ENCODE data around the gene PSMD4.

Gene PSMD4

GRCh38 chr1:151238467-151238739 lies 16.1 kb upstream of the PSMD4 start:
- no peak overlapping the region for H3K4me3 ChIP-seq (ENCODE audit: low read depth in 1 of 5, low read length in 5 of 5)
- H3K4me1 ChIP-seq (ENCODE audit: control insufficient read depth in 5 of 5, insufficient read depth in 5 of 5, low read length in 5 of 5), result no peaks in the 10 kb centered on the region
- H3K36me3 ChIP-seq (ENCODE audit: control insufficient read depth in 5 of 5, insufficient read depth in 5 of 5, low read length in 5 of 5), result peaks cover 50 to 94% (median 90%) of the 10 kb centered on the region in 5 donors
- H3K27me3 ChIP-seq (ENCODE audit: control insufficient read depth in 5 of 5, insufficient read depth in 4 of 5, low read length in 5 of 5), result no peaks in the 10 kb centered on the region
- peak overlapping the region; percentile 11 for H3K27ac ChIP-seq (ENCODE audit: low read depth, low read length)
- no peaks in the 10 kb centered on the region for H3K9me3 ChIP-seq (ENCODE audit: control insufficient read depth in 5 of 5, low read length in 5 of 5)
- H3K9ac ChIP-seq (ENCODE audit: low read length in 5 of 5), result no peak overlapping the region

GRCh38 chr1:151242442-151242841 lies 12.1 kb upstream of the PSMD4 start:
- Histone ChIP-seq H3K9ac (ENCODE audit: low read length in 5 of 5) (no peak overlapping the region), H3K27me3 (ENCODE audit: control insufficient read depth in 5 of 5, insufficient read depth in 4 of 5, low read length in 5 of 5) (no peaks in the 10 kb centered on the region), H3K4me3 (ENCODE audit: low read depth in 1 of 5, low read length in 5 of 5) (no peak overlapping the region), H3K36me3 (ENCODE audit: control insufficient read depth in 5 of 5, insufficient read depth in 5 of 5, low read length in 5 of 5) (peaks cover 47 to 92% (median 89%) of the 10 kb centered on the region in 5 donors), H3K4me1 (ENCODE audit: control insufficient read depth in 5 of 5, insufficient read depth in 5 of 5, low read length in 5 of 5) (no peaks in the 10 kb centered on the region), H3K27ac (ENCODE audit: low read depth, low read length) (no peak overlapping the region), H3K9me3 (ENCODE audit: control insufficient read depth in 5 of 5, low read length in 5 of 5) (no peaks in the 10 kb centered on the region)

- Histone ChIP-seq H3K9ac (ENCODE audit: low read length in 5 of 5) (no peak overlapping the region), H3K27ac (ENCODE audit: low read depth, low read length) (no peak overlapping the region), H3K9me3 (ENCODE audit: control insufficient read depth in 5 of 5, low read length in 5 of 5) (no peaks in the 10 kb centered on the region), H3K4me1 (ENCODE audit: control insufficient read depth in 5 of 5, insufficient read depth in 5 of 5, low read length in 5 of 5) (no peaks in the 10 kb centered on the region), H3K36me3 (ENCODE audit: control insufficient read depth in 5 of 5, insufficient read depth in 5 of 5, low read length in 5 of 5) (peaks cover 43 to 91% (median 89%) of the 10 kb centered on the region in 5 donors), H3K4me3 (ENCODE audit: low read depth in 1 of 5, low read length in 5 of 5) (no peak overlapping the region), H3K27me3 (ENCODE audit: control insufficient read depth in 5 of 5, insufficient read depth in 4 of 5, low read length in 5 of 5) (no peaks in the 10 kb centered on the region)
These were observed 10.8 kb upstream of the PSMD4 start for GRCh38 chr1:151243683-151244216.

- peaks cover 42 to 79% (median 76%) of the 10 kb centered on the region in 5 donors for H3K36me3 ChIP-seq (ENCODE audit: control insufficient read depth in 5 of 5, insufficient read depth in 5 of 5, low read length in 5 of 5)
These were observed 7.7 kb upstream of the PSMD4 start for GRCh38 chr1:151246786-151247185.

GRCh38 chr1:151251656-151252470 lies 2.7 kb upstream of the PSMD4 start:
- Histone ChIP-seq H3K4me1 (ENCODE audit: control insufficient read depth in 5 of 5, insufficient read depth in 5 of 5, low read length in 5 of 5) (peaks cover 0 to 12% (median 11%) of the 10 kb centered on the region in 5 donors), H3K9me3 (ENCODE audit: control insufficient read depth in 5 of 5, low read length in 5 of 5) (no peaks in the 10 kb centered on the region), H3K27ac (ENCODE audit: low read depth, low read length) (no peak overlapping the region), H3K4me3 (ENCODE audit: low read depth in 1 of 5, low read length in 5 of 5) (no peak overlapping the region), H3K36me3 (ENCODE audit: control insufficient read depth in 5 of 5, insufficient read depth in 5 of 5, low read length in 5 of 5) (peaks cover 17 to 31% (median 27%) of the 10 kb centered on the region in 5 donors), H3K9ac (ENCODE audit: low read length in 5 of 5) (no peak overlapping the region), H3K27me3 (ENCODE audit: control insufficient read depth in 5 of 5, insufficient read depth in 4 of 5, low read length in 5 of 5) (no peaks in the 10 kb centered on the region)

More at GRCh38 chr1:151246786-151247185, 7.7 kb upstream of the PSMD4 start:
- Histone ChIP-seq H3K27me3 (ENCODE audit: control insufficient read depth in 5 of 5, insufficient read depth in 4 of 5, low read length in 5 of 5) (no peaks in the 10 kb centered on the region), H3K27ac (ENCODE audit: low read depth, low read length) (no peak overlapping the region), H3K4me1 (ENCODE audit: control insufficient read depth in 5 of 5, insufficient read depth in 5 of 5, low read length in 5 of 5) (no peaks in the 10 kb centered on the region), H3K9ac (ENCODE audit: low read length in 5 of 5) (no peak overlapping the region), H3K4me3 (ENCODE audit: low read depth in 1 of 5, low read length in 5 of 5) (no peak overlapping the region), H3K9me3 (ENCODE audit: control insufficient read depth in 5 of 5, low read length in 5 of 5) (no peaks in the 10 kb centered on the region)

GRCh38 chr1:151255381-151255780 lies 847 bp downstream of the PSMD4 start:
- no peaks in the 10 kb centered on the region for H3K27me3 ChIP-seq (ENCODE audit: control insufficient read depth in 5 of 5, insufficient read depth in 4 of 5, low read length in 5 of 5)
- peaks cover 0 to 12% (median 11%) of the 10 kb centered on the region in 5 donors for H3K4me1 ChIP-seq (ENCODE audit: control insufficient read depth in 5 of 5, insufficient read depth in 5 of 5, low read length in 5 of 5)
- H3K27ac ChIP-seq (ENCODE audit: low read depth, low read length), result peak overlapping the region; percentile 96
- H3K9me3 ChIP-seq (ENCODE audit: control insufficient read depth in 5 of 5, low read length in 5 of 5), result no peaks in the 10 kb centered on the region
- H3K9ac ChIP-seq (ENCODE audit: low read length in 5 of 5), result peak overlapping the region; percentile 74 to 95 (median 91)
- H3K4me3 ChIP-seq (ENCODE audit: low read depth in 1 of 5, low read length in 5 of 5), result peak overlapping the region; percentile 57 to 88 (median 81)
- H3K36me3 ChIP-seq (ENCODE audit: control insufficient read depth in 5 of 5, insufficient read depth in 5 of 5, low read length in 5 of 5), result peaks cover 0 to 1% (median 0%) of the 10 kb centered on the region in 5 donors

- Histone ChIP-seq H3K4me3 (ENCODE audit: low read depth in 1 of 5, low read length in 5 of 5) (no peak overlapping the region), H3K27me3 (ENCODE audit: control insufficient read depth in 5 of 5, insufficient read depth in 4 of 5, low read length in 5 of 5) (no peaks in the 10 kb centered on the region), H3K36me3 (ENCODE audit: control insufficient read depth in 5 of 5, insufficient read depth in 5 of 5, low read length in 5 of 5) (peaks cover 0 to 21% (median 16%) of the 10 kb centered on the region in 5 donors), H3K9me3 (ENCODE audit: control insufficient read depth in 5 of 5, low read length in 5 of 5) (no peaks in the 10 kb centered on the region), H3K27ac (ENCODE audit: low read depth, low read length) (no peak overlapping the region), H3K9ac (ENCODE audit: low read length in 5 of 5) (no peak overlapping the region), H3K4me1 (ENCODE audit: control insufficient read depth in 5 of 5, insufficient read depth in 5 of 5, low read length in 5 of 5) (peaks cover 0 to 12% (median 11%) of the 10 kb centered on the region in 5 donors)
These were observed 4.8 kb downstream of the PSMD4 start for GRCh38 chr1:151259351-151259750.

- Histone ChIP-seq H3K4me1 (ENCODE audit: control insufficient read depth in 5 of 5, insufficient read depth in 5 of 5, low read length in 5 of 5) (no peaks in the 10 kb centered on the region), H3K4me3 (ENCODE audit: low read depth in 1 of 5, low read length in 5 of 5) (no peak overlapping the region), H3K36me3 (ENCODE audit: control insufficient read depth in 5 of 5, insufficient read depth in 5 of 5, low read length in 5 of 5) (peaks cover 6 to 70% (median 62%) of the 10 kb centered on the region in 5 donors), H3K27ac (ENCODE audit: low read depth, low read length) (no peak overlapping the region), H3K9me3 (ENCODE audit: control insufficient read depth in 5 of 5, low read length in 5 of 5) (no peaks in the 10 kb centered on the region), H3K9ac (ENCODE audit: low read length in 5 of 5) (no peak overlapping the region), H3K27me3 (ENCODE audit: control insufficient read depth in 5 of 5, insufficient read depth in 4 of 5, low read length in 5 of 5) (no peaks in the 10 kb centered on the region)
These were observed 11.1 kb downstream of the PSMD4 start for GRCh38 chr1:151265446-151266236.

- no peaks in the 10 kb centered on the region for H3K9me3 ChIP-seq (ENCODE audit: control insufficient read depth in 5 of 5, low read length in 5 of 5)
- H3K27ac ChIP-seq (ENCODE audit: low read depth, low read length), result no peak overlapping the region
- no peaks in the 10 kb centered on the region for H3K27me3 ChIP-seq (ENCODE audit: control insufficient read depth in 5 of 5, insufficient read depth in 4 of 5, low read length in 5 of 5)
- no peak overlapping the region for H3K4me3 ChIP-seq (ENCODE audit: low read depth in 1 of 5, low read length in 5 of 5)
- H3K36me3 ChIP-seq (ENCODE audit: control insufficient read depth in 5 of 5, insufficient read depth in 5 of 5, low read length in 5 of 5), result peaks cover 6 to 70% (median 62%) of the 10 kb centered on the region in 5 donors
- no peak overlapping the region for H3K9ac ChIP-seq (ENCODE audit: low read length in 5 of 5)
- H3K4me1 ChIP-seq (ENCODE audit: control insufficient read depth in 5 of 5, insufficient read depth in 5 of 5, low read length in 5 of 5), result no peaks in the 10 kb centered on the region
These were observed 11.8 kb downstream of the PSMD4 start for GRCh38 chr1:151266315-151266714.

- peaks cover 0 to 4% (median 0%) of the 10 kb centered on the region in 5 donors for H3K4me1 ChIP-seq (ENCODE audit: control insufficient read depth in 5 of 5, insufficient read depth in 5 of 5, low read length in 5 of 5)
- peaks cover 6 to 70% (median 62%) of the 10 kb centered on the region in 5 donors for H3K36me3 ChIP-seq (ENCODE audit: control insufficient read depth in 5 of 5, insufficient read depth in 5 of 5, low read length in 5 of 5)
These were observed 12.3 kb downstream of the PSMD4 start for GRCh38 chr1:151266821-151267220.

More at GRCh38 chr1:151266821-151267220, 12.3 kb downstream of the PSMD4 start:
- no peak overlapping the region for H3K4me3 ChIP-seq (ENCODE audit: low read depth in 1 of 5, low read length in 5 of 5)
- no peak overlapping the region for H3K9ac ChIP-seq (ENCODE audit: low read length in 5 of 5)
- no peak overlapping the region for H3K27ac ChIP-seq (ENCODE audit: low read depth, low read length)
- H3K27me3 ChIP-seq (ENCODE audit: control insufficient read depth in 5 of 5, insufficient read depth in 4 of 5, low read length in 5 of 5), result no peaks in the 10 kb centered on the region
- H3K9me3 ChIP-seq (ENCODE audit: control insufficient read depth in 5 of 5, low read length in 5 of 5), result no peaks in the 10 kb centered on the region

All from subcutaneous abdominal adipose tissue (tissue), 5 donors.